Measurements from ENCODE around the gene OXA1L. TPM values are rescaled to one million over a fixed set of nuclear protein-coding genes. Genes with fewer than 3 reads are reported as not detected.
"Not testable (repeated sequence)": the region's sequence is repeated elsewhere in the genome, so short reads cannot be mapped to it uniquely, and the experiment has no call there.

Gene OXA1L
- total RNA-seq, 4 donors from 2014 or later = 64.3 to 83.6 (median 74.1) TPM

DNA sequence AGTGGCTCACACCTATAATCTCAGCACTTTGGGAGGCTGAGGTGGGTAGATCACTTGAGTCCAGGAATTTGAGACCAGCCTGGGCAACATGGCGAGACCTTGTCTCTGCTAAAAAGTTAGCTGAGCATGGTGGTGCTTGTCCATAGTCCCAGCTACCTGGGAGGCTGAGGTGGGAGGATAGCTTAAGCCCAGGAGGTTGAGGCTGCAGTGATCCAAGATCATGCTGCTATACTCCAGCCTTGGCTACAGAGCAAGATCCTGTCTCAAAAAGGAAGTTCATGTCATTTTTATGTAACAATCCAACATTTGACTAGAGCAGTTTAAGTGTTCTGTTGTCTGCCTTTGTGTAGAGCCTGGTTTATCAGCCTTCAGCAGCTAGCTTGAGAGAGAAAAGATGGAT is 6.2 kb downstream of the OXA1L start:
- 100% methylated on average over 1 of the region's 1 CpG for WGBS, 2 donors
- DNase-seq (ENCODE audit: low spot score in 2 of 2) = peak in 1 of 2 donors; percentile 26
- intact Hi-C loops (cut with DNase I; ENCODE audit: low total_unique reads) = no loop called here
- H3K4me3 ChIP-seq (ENCODE audit: low read depth, poor library complexity, severe bottlenecking) = no peak overlapping the region
- TF ChIP-seq, protein P1, sequence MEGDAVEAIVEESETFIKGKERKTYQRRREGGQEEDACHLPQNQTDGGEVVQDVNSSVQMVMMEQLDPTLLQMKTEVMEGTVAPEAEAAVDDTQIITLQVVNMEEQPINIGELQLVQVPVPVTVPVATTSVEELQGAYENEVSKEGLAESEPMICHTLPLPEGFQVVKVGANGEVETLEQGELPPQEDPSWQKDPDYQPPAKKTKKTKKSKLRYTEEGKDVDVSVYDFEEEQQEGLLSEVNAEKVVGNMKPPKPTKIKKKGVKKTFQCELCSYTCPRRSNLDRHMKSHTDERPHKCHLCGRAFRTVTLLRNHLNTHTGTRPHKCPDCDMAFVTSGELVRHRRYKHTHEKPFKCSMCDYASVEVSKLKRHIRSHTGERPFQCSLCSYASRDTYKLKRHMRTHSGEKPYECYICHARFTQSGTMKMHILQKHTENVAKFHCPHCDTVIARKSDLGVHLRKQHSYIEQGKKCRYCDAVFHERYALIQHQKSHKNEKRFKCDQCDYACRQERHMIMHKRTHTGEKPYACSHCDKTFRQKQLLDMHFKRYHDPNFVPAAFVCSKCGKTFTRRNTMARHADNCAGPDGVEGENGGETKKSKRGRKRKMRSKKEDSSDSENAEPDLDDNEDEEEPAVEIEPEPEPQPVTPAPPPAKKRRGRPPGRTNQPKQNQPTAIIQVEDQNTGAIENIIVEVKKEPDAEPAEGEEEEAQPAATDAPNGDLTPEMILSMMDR (IDR thresholded peaks at IDR 0.05) = no peak
- no peak for TF ChIP-seq POLR2A (IDR thresholded peaks at IDR 0.05)

DNA sequence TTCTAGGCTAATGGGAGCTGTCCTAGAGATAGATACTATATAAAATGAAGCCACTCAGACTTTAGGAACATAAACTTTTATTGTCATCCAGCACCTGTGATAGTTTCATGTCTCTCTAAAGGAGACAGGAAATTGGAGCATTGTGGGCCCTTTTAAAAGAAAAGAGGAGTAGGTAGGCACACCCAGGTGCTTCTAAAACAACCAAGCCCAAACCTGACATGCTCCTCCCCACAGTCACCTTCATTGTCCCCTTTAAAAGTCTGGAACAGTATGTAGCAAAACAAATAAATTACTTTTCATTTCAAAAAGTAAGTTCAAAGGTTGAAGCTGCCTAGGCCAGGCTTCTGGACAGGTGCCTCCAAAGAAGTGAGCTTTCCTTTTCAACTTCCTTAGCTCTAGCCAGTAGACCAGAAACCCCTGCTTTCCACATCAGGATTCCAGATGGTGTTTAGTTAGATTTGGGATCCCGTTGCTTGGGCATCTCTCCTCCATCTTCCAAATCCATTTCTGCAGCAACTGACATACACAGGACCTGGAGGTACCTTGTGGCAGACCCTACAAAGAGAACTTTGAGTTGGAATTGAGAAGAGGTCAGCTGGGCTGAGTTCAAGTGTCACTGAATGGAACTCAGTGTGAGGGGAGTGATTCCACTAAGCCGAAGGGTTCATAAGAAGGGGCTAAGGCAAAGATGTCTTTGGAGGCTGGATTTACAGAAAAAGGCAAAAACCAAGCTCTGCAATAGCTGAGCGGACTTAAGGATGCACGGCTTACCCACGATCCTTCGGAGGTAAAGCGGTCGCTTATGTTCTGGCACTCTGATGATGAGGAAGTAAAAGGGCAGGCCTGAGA is 6.9 kb downstream of the OXA1L start:
- no peak for TF ChIP-seq POLR2A (IDR thresholded peaks at IDR 0.05)
- TF ChIP-seq, protein P1 (IDR thresholded peaks at IDR 0.05) = no peak
- intact Hi-C loops (cut with DNase I; ENCODE audit: low total_unique reads) = no loop called here
- no peak overlapping the region for H3K4me3 ChIP-seq (ENCODE audit: low read depth, poor library complexity, severe bottlenecking)
- WGBS, 2 donors = 93 to 94% methylated on average over 8 of the region's 8 CpGs
- peak in 1 of 2 donors; percentile 39 for DNase-seq (ENCODE audit: low spot score in 2 of 2)

DNA sequence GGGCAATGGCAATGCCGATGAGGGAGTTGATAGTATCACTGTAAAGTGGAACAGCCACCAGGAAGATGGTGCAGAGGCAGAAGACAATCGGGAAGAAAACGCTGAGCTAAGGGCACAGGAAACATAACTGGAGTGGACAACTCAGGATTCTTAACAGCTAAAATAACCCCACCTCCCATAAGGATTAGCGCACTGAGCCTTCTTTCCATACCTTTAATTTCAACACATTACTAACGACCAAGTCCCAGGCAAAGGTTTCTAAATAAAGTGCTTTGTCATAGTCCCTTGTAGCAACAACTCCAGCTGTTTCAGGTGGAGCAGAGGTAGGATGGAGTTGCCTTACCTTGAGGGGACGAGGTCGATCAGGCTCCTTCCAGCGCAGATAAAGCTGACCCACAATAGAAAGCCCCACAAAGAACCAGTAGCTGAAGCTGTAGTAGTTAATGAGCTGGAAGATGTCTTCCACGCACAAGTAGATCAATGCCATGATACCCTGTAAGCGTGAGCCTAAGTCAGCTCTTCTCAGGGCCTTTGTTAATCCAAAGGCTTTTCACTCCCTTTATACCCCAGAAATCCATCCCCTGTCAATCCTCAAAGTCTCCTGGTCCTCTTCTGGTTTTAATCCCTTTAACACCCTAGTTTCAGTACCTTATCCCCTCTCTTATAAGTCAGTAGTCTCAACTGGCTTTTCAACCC is 7.7 kb downstream of the OXA1L start:
- no peak for TF ChIP-seq POLR2A (IDR thresholded peaks at IDR 0.05)
- TF ChIP-seq, protein P1 (IDR thresholded peaks at IDR 0.05) = no peak
- DNase-seq (ENCODE audit: low spot score in 2 of 2) = peak in 1 of 2 donors; percentile 5
- no peak overlapping the region for H3K4me3 ChIP-seq (ENCODE audit: low read depth, poor library complexity, severe bottlenecking)
- intact Hi-C loops (cut with DNase I; ENCODE audit: low total_unique reads) = no loop called here
- 89 to 91% methylated on average over 10 of the region's 10 CpGs for WGBS, 2 donors

DNA sequence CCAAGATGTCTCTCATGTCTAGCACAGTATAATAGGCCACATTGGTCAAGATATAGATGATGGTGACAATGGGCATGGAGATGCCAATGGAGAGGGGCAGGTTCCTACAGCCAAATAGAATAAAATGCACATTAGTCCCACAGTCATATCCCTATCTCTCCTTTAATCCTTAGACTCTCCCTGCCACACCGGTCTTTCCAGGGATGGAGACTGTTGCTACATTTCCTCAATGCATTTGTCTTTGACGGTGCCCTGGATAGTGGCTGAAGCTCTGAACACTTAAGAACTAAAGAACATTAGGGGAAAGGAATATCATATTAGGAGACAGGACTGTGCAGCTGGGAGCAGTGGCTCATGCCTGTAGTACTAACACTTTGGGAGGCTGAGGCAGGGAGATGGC is 9.7 kb downstream of the OXA1L start:
- WGBS, 2 donors = 93 to 98% methylated on average over 2 of the region's 2 CpGs
- TF ChIP-seq, protein P1 (IDR thresholded peaks at IDR 0.05) = no peak
- no peak for TF ChIP-seq POLR2A (IDR thresholded peaks at IDR 0.05)
- intact Hi-C loops (cut with DNase I; ENCODE audit: low total_unique reads) = no loop called here
- H3K4me3 ChIP-seq (ENCODE audit: low read depth, poor library complexity, severe bottlenecking) = no peak overlapping the region
- no peak for DNase-seq (ENCODE audit: low spot score in 2 of 2)

DNA sequence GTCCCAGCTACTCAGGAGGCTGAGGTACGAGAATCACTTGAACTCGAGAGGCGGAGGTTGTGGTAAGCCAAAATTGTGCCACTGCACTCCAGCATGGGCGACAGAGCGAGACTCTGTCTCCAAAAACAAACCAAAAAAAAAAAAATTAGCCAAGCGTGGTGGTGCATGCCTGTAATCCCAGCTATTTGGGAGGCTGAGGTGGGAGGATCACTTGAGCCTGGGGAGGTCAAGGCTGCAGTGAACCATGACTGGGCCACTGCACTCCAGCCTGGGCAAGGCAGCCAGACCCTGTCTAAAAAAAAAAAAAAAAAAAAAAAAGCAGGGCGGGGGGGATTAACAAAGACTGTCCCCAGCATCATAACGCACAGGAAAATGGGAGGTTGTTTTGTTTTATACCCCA is 10.4 kb downstream of the OXA1L start:
- H3K4me3 ChIP-seq (ENCODE audit: low read depth, poor library complexity, severe bottlenecking); intact Hi-C loops (cut with DNase I; ENCODE audit: low total_unique reads): not testable (repeated sequence)
- peak in 1 of 2 donors; percentile 7 for DNase-seq (ENCODE audit: low spot score in 2 of 2)
- 95 to 97% methylated on average over 8 of the region's 8 CpGs for WGBS, 2 donors

DNA sequence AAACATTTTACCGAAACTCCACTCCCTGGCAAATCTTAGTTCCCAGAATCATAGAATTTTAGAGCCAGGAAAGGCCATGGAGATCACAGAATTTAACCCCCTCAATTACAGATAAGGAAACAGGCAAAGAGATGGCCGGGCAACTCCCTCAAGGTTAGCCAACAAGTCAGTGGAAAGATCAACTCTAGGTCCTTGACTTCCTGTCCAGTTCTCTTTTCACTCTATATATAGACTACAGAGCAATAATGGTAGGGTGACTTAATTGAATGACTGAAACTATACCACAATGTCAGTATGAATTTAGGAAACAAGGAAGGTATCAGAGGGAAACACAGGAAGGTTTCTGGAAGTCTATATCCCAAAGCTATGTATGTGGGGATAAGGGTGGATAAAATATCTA is 11.6 kb downstream of the OXA1L start:
- intact Hi-C loops (cut with DNase I; ENCODE audit: low total_unique reads) = no loop called here
- H3K4me3 ChIP-seq (ENCODE audit: low read depth, poor library complexity, severe bottlenecking) = no peak overlapping the region
- 91 to 93% methylated on average over 2 of the region's 2 CpGs for WGBS, 2 donors
- no peak for TF ChIP-seq POLR2A (IDR thresholded peaks at IDR 0.05)
- TF ChIP-seq, protein P1 (IDR thresholded peaks at IDR 0.05) = no peak
- DNase-seq (ENCODE audit: low spot score in 2 of 2) = no peak
